SK-N-SH (cell line): ENCODE measurements around the gene CDH7. TPM values are rescaled to one million over a fixed set of nuclear protein-coding genes. Genes with fewer than 3 reads are reported as not detected.

Source experiments
- CTCF ChIA-PET: fragments of 300-600, 350-600 bp; formaldehyde crosslinking; extraction: SDS; loops from one replicate; lab custom pipeline; 2021; lab: Yijun Ruan, JAX
- POLR2A ChIA-PET: fragments of 350-600 bp; sonication (Branson Sonifier 250); formaldehyde crosslinking; extraction: SDS; loops from one replicate; lab custom pipeline; 2020; ENCODE audit warnings: antibody characterized with exemption, inconsistent platforms; lab: Yijun Ruan, JAX
- DNase-seq: peaks from one replicate; pipeline ENCODE4 v3.0.0; 2012
- H2AFZ ChIP-seq: fragments of 200-600 bp; sonication (generic); 2 replicates; pipeline ENCODE4 v1.8.1; 2016; ENCODE audit warnings: antibody characterized with exemption, mild to moderate bottlenecking, low read depth
- H3F3A ChIP-seq: fragments of 200-600 bp; sonication (generic); replicated peaks from 2 replicates; pipeline ENCODE3; 2016; ENCODE audit warnings: antibody characterized with exemption, mild to moderate bottlenecking; ENCODE audit not compliant: insufficient read depth
- H3K27ac ChIP-seq, 2 experiments: fragments of 200-500 bp in 1 of 2; fragments of 200-600 bp in 1 of 2; sonication (Bioruptor generic) in 1 of 2; sonication (generic), shearing (Covaris generic) in 1 of 2; 2 replicates each; pipeline versions ENCODE4 v1.5.1 to v1.6.1; 2014 to 2016; ENCODE audit warnings: low read depth in 2 of 2, inconsistent platforms in 1 of 2, low read length in 1 of 2, mild to moderate bottlenecking in 1 of 2, mixed read lengths in 1 of 2
- H3K27me3 ChIP-seq: fragments of 200-600 bp; sonication (generic), shearing (Covaris generic); 2 replicates; pipeline ENCODE4 v1.6.1; 2016; ENCODE audit warnings: mixed run types; ENCODE audit not compliant: insufficient read depth
- H3K36me3 ChIP-seq, 2 experiments: fragments of 200-500 bp in 1 of 2; fragments of 200-600 bp in 1 of 2; sonication (Bioruptor generic) in 1 of 2; sonication (generic) in 1 of 2; replicated peaks in 1 of 2; 2 replicates each; pipeline versions ENCODE3 to v1.5.1; 2014 to 2016; ENCODE audit warnings: low read length in 1 of 2, mild to moderate bottlenecking in 1 of 2; ENCODE audit not compliant: insufficient read depth in 2 of 2, control insufficient read depth in 1 of 2
- H3K4me1 ChIP-seq, 2 experiments: fragments of 200-500 bp in 1 of 2; fragments of 200-600 bp in 1 of 2; sonication (Bioruptor generic) in 1 of 2; sonication (generic), shearing (Covaris generic) in 1 of 2; 2 replicates each; pipeline versions ENCODE4 v1.5.1 to v1.6.1; 2014 to 2016; ENCODE audit warnings: low read depth in 1 of 2, low read length in 1 of 2, mixed run types in 1 of 2; ENCODE audit not compliant: insufficient read depth in 2 of 2, control insufficient read depth in 1 of 2
- H3K4me2 ChIP-seq: fragments of 200-600 bp; sonication (generic), shearing (Covaris generic); 2 replicates; pipeline ENCODE4 v1.6.1; 2017; ENCODE audit warnings: mixed run types
- H3K4me3 ChIP-seq, 2 experiments: fragments of 200-500 bp in 1 of 2; fragments of 200-600 bp in 1 of 2; sonication (Bioruptor generic) in 1 of 2; sonication (generic), shearing (Covaris generic) in 1 of 2; 2 replicates each; pipeline versions ENCODE4 v1.5.1 to v1.8.1; 2014 to 2016; ENCODE audit warnings: low read depth in 2 of 2, inconsistent platforms in 1 of 2, low read length in 1 of 2, mild to moderate bottlenecking in 1 of 2, mixed read lengths in 1 of 2, moderate library complexity in 1 of 2
- H3K79me2 ChIP-seq: fragments of 200-600 bp; sonication (generic); 2 replicates; pipeline ENCODE4 v1.8.1; 2017; ENCODE audit warnings: mild to moderate bottlenecking; ENCODE audit not compliant: insufficient read depth
- H3K9ac ChIP-seq: fragments of 200-600 bp; sonication (generic); 2 replicates; pipeline ENCODE4 v1.6.1; 2017; ENCODE audit warnings: mixed run types
- H3K9me2 ChIP-seq: fragments of 200-600 bp; sonication (generic); 2 replicates; pipeline ENCODE4 v1.6.1; 2017; ENCODE audit warnings: mixed run types
- H3K9me3 ChIP-seq: fragments of 200-600 bp; sonication (generic); 2 replicates; pipeline ENCODE4 v1.6.1; 2017; ENCODE audit warnings: mixed run types, mild to moderate bottlenecking, moderate library complexity
- H4K20me1 ChIP-seq: fragments of 200-600 bp; sonication (generic); 2 replicates; pipeline ENCODE4 v1.6.1; 2017; ENCODE audit warnings: mild to moderate bottlenecking, mixed run types; ENCODE audit not compliant: insufficient read depth
- FOSL2 ChIP-seq: IDR thresholded peaks from 2 replicates; pipeline ENCODE4 v1.4.0; 2012; ENCODE audit warnings: low read depth, mild to moderate bottlenecking, moderate library complexity, borderline replicate concordance
- GABPA ChIP-seq: IDR thresholded peaks from 2 replicates; pipeline ENCODE4 v1.4.0; 2012; ENCODE audit warnings: low read depth, mild to moderate bottlenecking
- JUND ChIP-seq: IDR thresholded peaks from 2 replicates; pipeline ENCODE4 v1.4.0; 2012
- MAX ChIP-seq: IDR thresholded peaks from 2 replicates; pipeline ENCODE4 v1.4.0; 2012; ENCODE audit warnings: low read depth
- MXI1 ChIP-seq: IDR thresholded peaks from 2 replicates; pipeline ENCODE4 v1.6.1; 2012; ENCODE audit warnings: mild to moderate bottlenecking, low read depth, low read length, improper control_type of control experiment
- NRF1 ChIP-seq: IDR thresholded peaks from 2 replicates; pipeline ENCODE4 v1.6.1; 2012; ENCODE audit warnings: low read depth, mild to moderate bottlenecking, low read length
- POLR2AphosphoS5 ChIP-seq: IDR thresholded peaks from 2 replicates; pipeline ENCODE4 v1.6.1; 2012; ENCODE audit warnings: low read depth, low read length
- REST ChIP-seq: IDR thresholded peaks from 2 replicates; pipeline ENCODE4 v1.6.1; 2012; ENCODE audit warnings: mild to moderate bottlenecking, low read depth, low read length, moderate library complexity
- SMC3 ChIP-seq: IDR thresholded peaks from 2 replicates; pipeline ENCODE4 v1.6.1; 2012; ENCODE audit warnings: low read depth, low read length, improper control_type of control experiment
- TAF1 ChIP-seq: IDR thresholded peaks from 2 replicates; pipeline ENCODE4 v1.6.1; 2012; ENCODE audit warnings: low read depth, mild to moderate bottlenecking, low read length, moderate library complexity, borderline replicate concordance
- TEAD4 ChIP-seq: IDR thresholded peaks from 2 replicates; pipeline ENCODE4 v1.4.0; 2012; ENCODE audit warnings: mild to moderate bottlenecking, borderline replicate concordance; ENCODE audit not compliant: insufficient read depth
- USF2 ChIP-seq: fragments of 150-350 bp; IDR thresholded peaks from 2 replicates; pipeline ENCODE4 v1.6.1; 2017; ENCODE audit warnings: antibody characterized with exemption, low read length, low read depth, borderline replicate concordance
- YY1 ChIP-seq: IDR thresholded peaks from 2 replicates; pipeline ENCODE4 v1.4.0; 2012; ENCODE audit warnings: low read depth, mild to moderate bottlenecking
- WGBS: methylation state at CpG from one replicate; pipeline ENCODE4 v1.1.6; 2017; ENCODE audit warnings: low lambda C conversion rate; 5-methylcytosine and 5-hydroxymethylcytosine counted together
- polyA plus RNA-seq, 3 experiments: library from polyadenylated mRNA; depleted of rRNA; stranded (reverse); fragments of >200 nt; gene quantifications; 2 replicates each; pipeline ENCODE4 v1.2.3, GENCODE V29; 2012

CDH7 gene
- polyA plus RNA-seq, 1 of the 3 experiments (the other 2 are of a cell fraction), result not detected

- Histone ChIP-seq H3K4me1 (no peaks in the 10 kb centered on the region), H3K9ac (no peak overlapping the region), H3K9me3 (no peaks in the 10 kb centered on the region), H3K36me3 (no peaks in the 10 kb centered on the region), H3K27ac (no peak overlapping the region), H3F3A (no peaks in the 10 kb centered on the region), H3K79me2 (no peaks in the 10 kb centered on the region), H3K27me3 (no peaks in the 10 kb centered on the region), H3K4me3 (no peak overlapping the region), H4K20me1 (no peaks in the 10 kb centered on the region), H3K9me2 (no peaks in the 10 kb centered on the region), H3K4me2 (no peak overlapping the region), H2AFZ (no peak overlapping the region)
- no peak for DNase-seq
- ChIA-PET CTCF (no interaction called here), POLR2A (no interaction called here)
- WGBS, result 41% methylated on average over 2 of the region's 2 CpGs
- TF ChIP-seq POLR2AphosphoS5, result no peak
- TF ChIP-seq TAF1, result no peak
- no peak for TF ChIP-seq SMC3
- TF ChIP-seq MXI1, result no peak
- TF ChIP-seq FOSL2, result no peak
- no peak for TF ChIP-seq NRF1
- TF ChIP-seq REST, result no peak
Measured at GRCh38 chr18:65846107-65846506, 95.3 kb downstream of the CDH7 start.

GRCh38 chr18:65852273-65852672 is 101.5 kb downstream of the CDH7 start:
- Histone ChIP-seq H3K4me1 (no peaks in the 10 kb centered on the region), H3F3A (no peaks in the 10 kb centered on the region), H3K4me3 (no peak overlapping the region), H3K27me3 (no peaks in the 10 kb centered on the region), H3K9me2 (no peaks in the 10 kb centered on the region), H3K27ac (no peak overlapping the region), H3K4me2 (no peak overlapping the region), H3K79me2 (no peaks in the 10 kb centered on the region), H3K9ac (no peak overlapping the region), H3K36me3 (no peaks in the 10 kb centered on the region), H2AFZ (no peak overlapping the region), H3K9me3 (no peaks in the 10 kb centered on the region), H4K20me1 (no peaks in the 10 kb centered on the region)
- POLR2A ChIA-PET, result no interaction called here
- WGBS, result 48% methylated on average over 3 of the region's 3 CpGs
- TF ChIP-seq MAX (no peak), GABPA (no peak), TAF1 (no peak), YY1 (no peak), USF2 (no peak), TEAD4 (no peak), JUND (no peak)
- DNase-seq, result no peak
- CTCF ChIA-PET, result no interaction called here
